Fibroblast of the conjunctiva (primary cell): ENCODE data around the gene CHRNB1.

Experiments
- DNase-seq: peaks from one replicate; pipeline ENCODE4 v3.0.0-alpha.2; 2010; ENCODE audit warnings: low read depth

The CHRNB1 gene

DNA sequence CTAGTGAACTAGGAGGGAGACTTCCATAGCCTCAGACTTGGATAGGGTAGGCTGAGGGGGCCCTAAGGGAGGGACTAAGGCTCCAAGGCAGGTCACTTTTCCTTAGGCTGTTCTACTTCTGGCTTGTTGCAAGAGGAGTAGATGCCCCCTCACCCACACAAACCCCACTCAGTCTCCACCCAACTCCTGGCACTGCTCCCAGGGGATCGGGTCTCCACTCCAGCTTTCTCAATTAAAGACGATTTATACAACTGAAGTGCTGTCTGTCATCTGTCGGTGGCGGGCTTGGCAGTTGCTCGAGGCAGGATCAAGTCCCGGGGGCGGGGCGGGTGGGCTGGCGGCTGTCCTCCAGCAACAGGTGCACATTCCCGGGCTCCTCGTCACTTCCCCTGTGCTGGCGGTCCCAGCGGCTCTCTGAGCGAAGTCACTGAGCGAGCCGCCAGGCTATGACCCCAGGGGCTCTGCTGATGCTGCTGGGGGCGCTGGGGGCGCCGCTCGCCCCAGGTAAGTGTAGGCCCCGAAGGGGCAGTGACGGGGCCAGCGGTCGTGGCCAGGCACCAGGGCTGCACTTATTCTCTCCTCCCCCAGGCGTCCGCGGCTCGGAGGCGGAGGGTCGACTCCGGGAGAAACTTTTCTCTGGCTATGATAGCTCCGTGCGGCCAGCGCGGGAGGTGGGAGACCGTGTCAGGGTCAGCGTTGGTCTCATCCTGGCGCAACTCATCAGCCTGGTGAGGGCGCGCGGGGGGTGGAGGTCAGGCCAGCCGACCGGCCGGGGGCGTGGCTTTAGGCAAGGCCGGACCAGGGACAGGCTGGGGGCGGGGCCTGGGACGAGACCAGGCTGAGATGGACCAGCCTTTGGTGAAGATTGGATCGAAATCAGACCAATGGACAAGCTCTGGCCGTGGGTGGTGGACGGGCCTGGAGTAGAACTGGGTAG, at the start of gene CHRNB1:
Gene CHRNB1, plus strand, starts transcription at position 380 of the 937 bp plus-strand sequence. Its CDS starts 67 bp downstream, at position 447.
- DNase-seq: no peak

DNA sequence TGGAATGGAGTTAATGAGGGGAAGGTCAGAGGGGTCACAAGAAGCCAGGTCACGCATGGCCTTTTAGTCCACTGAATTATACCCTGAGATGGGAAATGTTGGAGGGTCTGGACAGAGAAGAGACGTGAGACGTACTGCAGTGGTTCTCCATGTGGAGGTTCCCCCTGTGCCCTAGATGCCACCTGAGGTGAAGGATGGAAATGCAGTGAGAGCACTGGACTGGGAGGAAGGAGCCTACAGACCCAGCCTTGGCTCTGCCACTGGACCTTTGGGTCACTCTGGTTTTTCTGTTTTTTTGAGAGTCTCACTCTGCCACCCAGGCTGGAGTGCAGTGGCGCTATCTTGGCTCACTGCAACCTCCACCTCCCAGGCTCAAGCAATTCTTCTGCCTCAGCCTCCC, 48.7 kb upstream of the CHRNB1 start:
- no peak for DNase-seq

DNA sequence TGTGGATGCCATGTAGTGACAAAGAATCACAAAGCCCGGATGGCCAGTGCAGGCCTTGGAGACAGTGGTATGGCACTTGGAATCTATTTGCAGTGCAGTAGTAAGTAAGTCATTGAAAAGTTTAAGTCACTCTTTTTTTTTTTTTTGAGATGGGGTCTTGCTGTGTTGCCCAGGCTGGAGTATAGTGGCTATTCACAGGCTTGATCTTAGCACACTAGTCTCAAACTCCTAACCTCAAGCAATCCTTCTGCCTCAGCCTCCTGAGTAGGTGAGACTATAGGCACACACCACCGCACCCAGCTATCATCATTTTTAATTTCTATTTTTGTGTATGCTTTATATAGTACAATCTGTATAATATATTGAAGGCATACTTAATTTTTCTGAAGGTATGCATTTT, 46.2 kb upstream of the CHRNB1 start:
- DNase-seq: no peak

DNA sequence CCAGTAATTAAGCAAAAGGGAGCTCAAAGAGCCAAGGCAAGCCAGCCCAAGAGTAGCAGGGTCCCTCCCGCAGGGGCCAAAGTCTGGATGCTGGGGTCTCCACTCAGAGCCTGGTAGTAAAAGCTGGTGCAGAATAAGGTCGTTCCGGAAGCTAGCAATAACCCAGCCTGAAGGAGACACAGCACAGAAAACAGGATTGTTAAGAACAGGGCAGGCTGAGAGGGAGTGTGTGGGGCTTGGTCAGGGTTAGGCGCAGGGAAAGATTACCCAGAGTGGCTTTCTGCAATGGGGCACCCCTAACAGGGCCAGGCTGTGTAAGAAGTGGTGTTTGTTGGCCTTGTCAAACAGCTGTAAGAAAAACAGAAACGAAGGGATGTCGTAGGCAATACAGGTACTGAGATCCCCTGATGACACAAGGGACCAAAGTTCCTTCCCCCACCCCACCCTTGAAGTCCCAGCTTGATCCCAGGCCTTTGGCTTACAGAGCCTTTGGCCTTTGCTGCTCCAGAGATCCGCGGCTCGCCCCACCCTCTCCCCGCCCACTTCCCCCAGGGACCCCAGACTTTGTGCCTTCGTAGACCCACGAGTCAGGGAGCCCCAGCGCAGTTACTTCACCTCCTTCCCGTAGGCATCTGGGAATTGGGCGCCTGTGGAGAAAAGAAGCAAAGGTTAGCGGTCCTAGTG, 41.7 kb upstream of the CHRNB1 start:
- DNase-seq: no peak

GRCh38 chr17:7403727-7403976, 41.2 kb upstream of the CHRNB1 start:
- no peak for DNase-seq

DNA sequence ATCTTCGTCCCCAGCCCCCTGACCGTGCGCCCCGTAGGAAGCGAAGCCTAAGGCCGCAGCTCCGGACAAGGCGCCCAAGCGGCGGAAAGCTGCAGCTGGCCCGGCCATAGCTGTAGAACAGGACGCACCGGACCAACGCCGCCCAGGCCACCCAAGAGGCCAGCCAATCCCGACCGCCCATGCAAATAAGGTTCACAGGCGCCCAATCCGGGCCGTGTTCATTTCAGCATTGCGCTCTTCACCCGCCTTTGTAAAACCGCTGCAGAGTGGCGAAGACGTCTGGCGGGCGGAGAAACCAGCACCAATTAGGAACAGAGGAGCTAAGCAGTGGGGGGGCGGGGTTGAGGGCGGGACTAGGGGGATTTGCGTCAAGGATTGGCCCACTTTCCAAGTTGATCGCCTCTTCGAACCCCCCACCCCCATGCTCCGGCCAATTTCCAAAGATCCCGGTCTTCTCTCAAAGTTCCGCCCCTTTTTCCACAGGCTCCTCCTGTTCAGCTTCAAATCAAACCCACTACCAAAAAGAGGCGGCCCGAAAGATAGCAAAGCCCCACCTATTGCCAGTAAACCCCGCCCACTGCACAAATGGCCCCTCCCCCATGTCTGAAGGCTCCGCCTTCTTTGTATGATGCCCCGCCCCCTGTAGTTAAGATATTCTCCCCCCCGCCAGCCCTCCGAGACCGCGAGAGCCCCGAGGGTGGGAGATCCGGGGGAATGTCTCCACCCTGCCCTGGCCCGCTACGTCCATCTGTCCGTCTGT, 40.7 kb upstream of the CHRNB1 start, which contains the start of gene TMEM256:
Gene TMEM256, minus strand, starts transcription at position 121 of the 760 bp plus-strand sequence. Its CDS starts 13 bp downstream, at position 108.
- peak; percentile 99 for DNase-seq

DNA sequence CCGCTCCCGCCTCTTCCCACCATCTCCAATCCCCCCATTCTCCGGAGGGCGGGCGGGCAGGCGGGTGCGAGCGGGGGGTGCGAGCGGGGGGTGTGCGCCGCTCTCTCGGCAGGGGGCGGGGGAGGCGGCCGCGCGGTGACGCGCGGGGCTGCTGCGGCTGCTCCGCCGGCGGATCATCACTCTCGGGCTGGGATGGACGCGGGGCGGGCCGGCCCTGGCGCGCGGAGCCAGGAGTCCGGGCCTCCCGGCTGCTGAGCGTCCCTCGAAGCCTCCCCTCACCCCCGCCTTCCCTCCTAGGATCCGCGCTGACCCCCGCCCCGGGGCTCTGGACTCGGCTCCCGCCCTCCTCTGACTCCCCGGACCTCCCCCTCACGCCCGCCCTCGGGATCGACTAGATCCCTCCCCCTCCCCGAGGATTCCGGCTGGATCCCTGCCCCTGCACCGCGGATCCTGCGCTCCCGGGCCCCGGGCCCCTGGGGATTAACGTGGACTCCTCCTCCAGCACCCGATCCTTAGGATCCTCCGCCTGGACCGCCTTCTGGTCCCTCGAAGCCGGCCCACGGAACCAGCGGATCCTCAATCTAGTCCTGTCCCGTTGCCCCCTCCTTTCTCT, 40.0 kb upstream of the CHRNB1 start:
- no peak for DNase-seq

DNA sequence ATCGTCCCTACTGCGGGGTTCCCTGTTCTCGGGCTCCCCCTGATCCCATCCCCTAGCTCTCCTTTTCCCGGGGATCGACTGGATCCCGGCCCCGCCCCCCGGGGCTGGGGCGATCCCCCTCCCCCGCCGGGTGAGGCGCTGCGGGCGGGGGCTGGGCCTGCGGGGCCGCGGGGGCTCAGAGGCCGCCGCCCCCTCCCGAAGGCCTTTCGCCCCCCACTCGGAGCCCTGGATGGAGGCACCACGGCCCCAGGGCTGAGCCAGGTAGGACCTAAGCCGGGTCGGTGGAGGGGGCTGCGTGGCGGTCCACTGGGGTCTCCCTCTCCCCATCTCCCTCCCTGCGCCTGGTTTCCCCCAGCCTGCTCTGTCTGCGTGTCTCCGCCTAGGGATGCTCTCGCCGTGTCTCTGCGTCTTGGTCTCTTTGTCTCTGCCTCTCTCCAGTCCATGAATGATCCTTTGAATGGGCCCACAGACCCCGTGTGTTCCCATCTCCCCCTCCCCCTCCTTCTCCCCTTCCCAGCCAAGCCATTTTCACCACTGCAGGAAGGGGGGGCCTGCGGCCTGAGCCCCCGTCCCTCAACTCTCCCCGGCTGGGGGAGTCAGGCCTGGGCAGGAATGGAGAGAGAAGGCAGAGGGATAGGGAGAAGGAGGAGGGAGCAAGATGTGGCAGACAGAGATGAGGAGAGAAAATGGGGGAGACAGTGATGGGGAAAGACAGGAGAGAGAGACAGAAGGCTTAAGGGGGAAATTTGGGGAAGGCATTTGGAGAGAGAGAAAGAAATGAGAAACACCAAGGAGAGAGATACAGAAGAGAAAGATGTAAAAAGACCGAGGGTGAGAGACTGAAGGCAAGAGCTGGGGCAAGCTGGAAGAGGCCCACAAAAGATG, 39.3 kb upstream of the CHRNB1 start:
- no peak for DNase-seq

DNA sequence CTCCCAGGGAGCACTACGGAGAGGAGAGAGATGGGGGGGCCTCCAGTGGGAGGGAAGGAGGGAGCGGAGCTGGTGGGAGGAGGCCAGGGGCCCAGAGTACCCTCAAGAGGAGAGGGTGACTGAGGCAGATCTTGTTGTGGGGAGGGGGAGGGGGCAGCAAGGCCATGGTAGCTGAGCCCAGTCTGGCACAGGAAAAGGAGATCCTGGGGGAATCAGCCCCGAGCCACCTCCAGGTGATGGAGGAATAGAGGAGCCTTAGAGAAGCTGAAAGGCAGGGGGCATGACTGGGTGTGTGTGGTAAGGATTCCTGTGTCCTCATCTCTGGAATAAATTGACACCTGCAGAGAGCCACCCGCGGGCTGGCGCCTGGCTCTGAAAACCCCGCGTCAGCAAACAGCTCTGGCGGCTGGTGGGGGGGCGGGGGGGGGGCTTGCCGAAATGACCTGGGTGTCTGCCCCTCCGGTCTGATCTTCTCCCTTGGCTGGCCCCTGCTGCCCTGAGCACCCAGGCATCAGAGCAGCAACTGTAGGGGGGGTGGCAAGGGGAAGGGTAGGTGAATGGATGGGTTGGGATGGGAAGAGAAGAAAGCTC, 38.5 kb upstream of the CHRNB1 start:
- no peak for DNase-seq

- DNase-seq: no peak
Measured at GRCh38 chr17:7407082-7407481, 37.8 kb upstream of the CHRNB1 start.

DNA sequence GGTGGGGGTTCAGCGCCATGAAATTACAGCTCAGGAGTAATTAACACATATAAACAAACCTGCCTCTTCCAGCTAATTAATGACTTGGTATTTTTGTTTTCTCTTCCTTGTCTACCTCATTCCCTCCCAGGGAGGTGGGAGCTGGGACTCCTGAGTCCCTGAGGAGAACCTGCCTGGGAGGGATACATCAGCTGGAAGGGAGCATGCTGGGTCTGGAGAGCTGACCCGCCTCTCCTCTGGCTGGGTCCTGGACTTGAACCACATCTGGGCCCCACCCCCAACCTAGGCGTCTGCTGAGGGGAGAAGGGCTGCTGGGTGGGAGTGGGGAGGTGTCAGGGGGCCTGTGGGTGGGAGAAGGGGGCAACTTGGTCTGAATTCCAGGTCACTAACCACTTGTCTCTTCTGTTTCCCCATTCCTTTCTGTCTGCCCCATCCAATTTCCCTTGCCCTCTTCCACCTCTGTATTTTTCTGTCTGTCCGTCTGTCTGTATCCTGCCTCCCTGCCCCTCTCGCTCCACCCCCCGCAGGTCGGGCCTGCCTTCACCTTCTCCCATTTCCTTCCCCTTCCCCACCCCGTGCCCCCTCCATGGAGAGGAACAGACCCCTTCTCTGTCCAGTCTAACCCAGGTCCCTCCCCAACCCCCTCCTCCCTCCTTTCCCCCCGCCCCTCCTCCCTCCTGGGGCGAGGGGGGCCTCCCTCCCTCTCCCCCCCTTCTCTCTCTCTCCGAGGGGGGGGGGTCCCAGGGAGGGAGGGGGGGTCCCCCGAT, 37.2 kb upstream of the CHRNB1 start, which contains the start of gene NLGN2:
Gene NLGN2, plus strand, starts transcription at position 361 of the 767 bp plus-strand sequence. CDS start 411 bp downstream, outside the sequence.
- DNase-seq: no peak

- no peak for DNase-seq
Measured at GRCh38 chr17:7408252-7408727, 36.6 kb upstream of the CHRNB1 start.

DNA sequence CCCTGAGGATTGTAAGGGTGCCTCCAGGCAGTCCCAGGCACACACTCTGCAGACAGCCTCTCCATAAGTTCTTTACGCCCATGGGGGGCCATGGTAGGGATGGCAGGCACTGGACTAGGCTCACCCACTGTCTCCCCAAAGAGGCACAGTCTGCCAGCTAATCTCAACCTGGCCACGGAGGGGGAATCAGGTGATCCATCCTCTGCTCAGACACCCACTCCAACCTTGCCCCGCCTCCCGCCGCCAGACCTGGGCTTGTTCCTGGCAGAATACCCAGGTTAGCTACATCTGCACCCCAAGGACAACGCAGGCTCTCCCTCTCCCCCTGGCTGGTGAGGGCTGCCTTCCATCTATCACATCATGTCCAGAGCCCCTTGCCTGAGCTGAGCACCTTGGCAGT, 36.0 kb upstream of the CHRNB1 start:
- DNase-seq: no peak

DNA sequence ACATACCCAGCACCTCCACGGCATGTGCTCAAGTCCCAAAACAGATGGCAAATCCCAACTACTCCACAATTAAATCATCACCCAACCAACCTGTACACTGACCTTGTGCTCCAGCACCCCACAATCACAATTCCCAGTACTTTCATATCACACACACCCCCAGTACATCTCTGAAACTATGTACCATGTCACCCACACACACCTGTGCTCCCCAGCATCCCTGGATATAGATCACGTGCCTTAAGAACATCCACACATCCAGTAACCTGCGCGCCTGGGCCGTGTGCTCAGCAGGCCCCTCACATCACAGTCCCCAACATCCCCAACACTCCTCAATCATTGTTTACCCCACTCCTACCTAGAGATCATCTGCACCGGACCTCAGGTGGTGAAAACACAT, 35.1 kb upstream of the CHRNB1 start:
- no peak for DNase-seq

- no peak for DNase-seq
Measured at GRCh38 chr17:7410634-7411426, 34.0 kb upstream of the CHRNB1 start.

DNA sequence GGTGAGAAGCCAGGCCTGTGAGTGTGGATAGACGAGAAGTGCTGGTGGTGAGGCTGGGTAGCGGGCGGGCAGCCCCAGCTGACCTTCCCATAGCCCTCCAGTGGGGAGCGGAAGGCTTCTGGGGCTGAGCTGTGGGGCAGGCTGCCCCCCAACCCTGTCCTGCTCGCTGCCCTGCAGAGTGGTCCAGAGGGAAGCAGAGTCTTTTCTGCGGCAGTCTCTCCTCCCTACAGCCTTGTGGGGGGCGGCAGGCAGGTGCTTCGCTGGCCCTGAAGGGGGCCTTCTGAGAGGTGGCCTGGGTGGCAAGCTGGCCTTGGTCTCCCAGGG, 33.5 kb upstream of the CHRNB1 start:
- DNase-seq: no peak

DNA sequence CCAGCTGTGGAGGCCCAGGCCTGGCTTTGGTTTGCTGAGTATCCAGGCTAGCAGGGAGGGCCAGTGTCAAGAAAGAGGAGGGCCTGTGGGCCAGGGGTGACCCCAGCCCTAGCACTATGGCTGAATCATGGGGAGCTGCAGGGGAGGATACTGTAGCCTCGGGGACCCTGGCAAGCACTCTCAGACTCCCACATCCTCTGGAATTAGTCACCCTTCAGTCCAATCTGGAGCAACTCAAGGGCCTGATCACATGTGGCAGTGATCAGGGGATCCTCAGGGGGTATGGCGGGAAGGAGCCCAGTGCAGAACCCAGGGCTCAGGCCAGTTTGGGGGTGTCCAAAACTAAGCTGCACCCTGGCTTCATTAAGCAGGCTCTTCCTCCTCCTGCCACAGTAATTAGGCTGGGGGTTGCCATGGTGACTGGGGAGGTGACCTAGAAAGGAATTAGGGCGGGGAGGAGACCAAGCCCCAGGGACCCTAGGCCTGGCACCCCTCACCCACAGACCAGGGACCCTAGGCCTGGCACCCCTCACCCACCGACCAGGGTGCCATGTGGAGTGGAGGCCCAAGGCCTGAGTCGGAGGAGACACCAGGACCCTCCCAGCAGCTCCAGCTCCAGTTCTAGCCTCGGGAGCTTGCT, 31.4 kb upstream of the CHRNB1 start:
- DNase-seq: no peak

DNA sequence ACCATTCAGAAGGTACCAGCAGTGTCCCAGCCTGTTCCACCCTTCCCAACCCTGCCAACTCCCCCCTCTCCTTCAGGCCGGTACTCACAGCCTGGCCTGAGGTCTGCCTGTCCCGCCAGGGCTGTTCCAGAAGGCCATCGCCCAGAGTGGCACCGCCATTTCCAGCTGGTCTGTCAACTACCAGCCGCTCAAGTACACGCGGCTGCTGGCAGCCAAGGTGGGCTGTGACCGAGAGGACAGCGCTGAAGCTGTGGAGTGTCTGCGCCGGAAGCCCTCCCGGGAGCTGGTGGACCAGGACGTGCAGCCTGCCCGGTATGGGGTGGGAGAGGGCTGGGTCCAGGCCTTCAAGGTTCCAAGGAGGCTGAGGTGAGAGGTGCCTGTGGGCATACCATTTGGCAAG, 30.0 kb upstream of the CHRNB1 start:
- DNase-seq: no peak

GRCh38 chr17:7415784-7416183, 29.1 kb upstream of the CHRNB1 start:
- no peak for DNase-seq
